Amniotic stem cell (primary cell): Measurements from ENCODE around the gene SOX13.

Source experiments
- DNase-seq: peaks from one replicate; lab custom pipeline; 2025; lab: John Stamatoyannopoulos, UW

The SOX13 gene

DNA sequence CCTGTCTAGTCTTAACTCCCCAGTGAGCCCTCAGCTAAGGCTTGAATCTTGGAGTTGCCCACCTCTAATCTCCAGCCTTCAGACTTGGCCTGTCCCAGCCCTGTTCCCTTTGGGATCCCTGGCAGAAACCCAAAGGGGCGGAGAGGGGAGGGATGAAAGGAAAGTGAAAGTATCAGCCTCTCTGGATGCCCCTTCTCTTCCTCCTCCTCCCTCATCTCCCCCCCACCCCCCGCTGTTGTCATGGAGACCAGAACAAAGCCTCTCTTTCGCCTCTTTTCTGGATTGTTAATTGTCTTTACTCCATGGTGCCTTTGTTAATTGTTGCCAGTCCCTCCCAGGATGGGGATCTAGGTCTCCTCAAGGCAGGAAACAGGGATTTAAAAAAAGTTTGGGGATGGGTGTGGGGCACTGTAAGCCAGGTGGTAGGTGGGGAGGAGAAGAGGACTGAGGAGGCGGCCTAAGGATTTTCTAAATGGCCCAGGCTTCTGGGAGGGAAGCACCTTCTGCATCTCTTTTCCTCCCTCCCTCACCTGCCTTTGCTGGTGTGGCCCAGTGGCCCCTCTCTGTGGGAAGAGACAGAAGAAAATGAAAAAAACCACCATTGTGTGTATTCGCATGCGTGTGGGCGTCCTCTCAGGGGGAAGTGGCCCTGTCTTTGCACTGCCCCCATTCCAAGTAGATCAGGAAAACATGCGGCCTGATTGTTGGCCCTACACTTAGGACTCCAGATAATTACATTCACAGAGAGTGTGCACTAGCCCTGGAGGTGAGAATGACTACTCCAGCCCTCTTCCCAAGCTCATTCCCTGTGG lies 7.5 kb upstream of the SOX13 start:
- DNase-seq = no peak

DNA sequence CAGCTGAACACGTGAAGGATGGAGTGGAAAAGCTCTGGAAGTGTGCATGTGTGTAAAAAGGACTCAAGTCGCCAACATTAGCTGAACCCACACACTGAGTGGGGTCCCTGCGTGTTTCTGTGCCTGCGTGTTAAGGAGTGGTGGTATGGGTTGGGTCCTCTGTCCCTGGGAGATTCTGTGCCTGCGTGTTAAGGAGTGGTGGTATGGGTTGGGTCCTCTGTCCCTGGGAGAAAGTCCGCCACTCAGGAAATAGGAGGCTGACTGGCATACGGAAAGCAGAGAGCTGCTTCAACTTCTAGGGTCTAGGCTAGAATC lies 7.0 kb upstream of the SOX13 start:
- DNase-seq = no peak

DNA sequence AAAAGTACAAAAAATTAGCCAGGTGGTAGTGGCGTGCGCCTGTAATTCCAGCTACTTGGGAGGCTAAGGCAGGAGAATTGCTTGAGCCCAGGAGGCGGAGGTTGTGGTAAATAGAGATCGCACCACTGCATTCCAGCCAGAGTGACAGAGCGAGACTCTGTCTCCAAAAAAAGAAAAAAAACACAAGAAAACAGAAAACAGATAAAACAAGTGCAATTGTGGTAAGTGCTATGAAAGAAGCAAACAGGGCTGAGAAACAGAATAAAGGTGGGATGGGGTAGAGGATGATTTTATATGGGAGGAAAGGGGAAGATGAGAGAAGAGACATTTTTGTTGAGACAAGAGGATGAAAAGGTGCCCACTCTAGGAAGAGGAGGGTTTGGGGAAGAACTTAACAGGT lies 5.0 kb upstream of the SOX13 start:
- no peak for DNase-seq

DNA sequence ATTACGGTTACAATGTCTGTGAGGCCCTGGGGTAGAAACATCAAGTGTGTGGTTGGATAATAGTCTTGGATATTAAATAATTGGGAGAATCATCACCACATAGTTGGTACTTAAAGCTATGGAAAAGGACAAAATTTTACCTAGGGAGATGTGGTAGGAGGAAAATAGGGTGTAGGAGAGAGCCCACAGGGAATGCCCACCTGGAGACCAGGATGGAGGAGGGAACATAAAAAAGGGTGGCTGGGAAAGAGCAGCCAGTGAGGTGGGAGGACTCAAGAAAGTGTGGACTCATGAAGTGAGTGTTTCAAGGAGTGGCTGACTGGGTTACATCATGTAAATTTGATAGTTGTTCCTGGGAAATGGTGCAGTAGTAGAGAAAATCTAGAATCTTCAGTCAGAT lies 3.0 kb upstream of the SOX13 start:
- no peak for DNase-seq

DNA sequence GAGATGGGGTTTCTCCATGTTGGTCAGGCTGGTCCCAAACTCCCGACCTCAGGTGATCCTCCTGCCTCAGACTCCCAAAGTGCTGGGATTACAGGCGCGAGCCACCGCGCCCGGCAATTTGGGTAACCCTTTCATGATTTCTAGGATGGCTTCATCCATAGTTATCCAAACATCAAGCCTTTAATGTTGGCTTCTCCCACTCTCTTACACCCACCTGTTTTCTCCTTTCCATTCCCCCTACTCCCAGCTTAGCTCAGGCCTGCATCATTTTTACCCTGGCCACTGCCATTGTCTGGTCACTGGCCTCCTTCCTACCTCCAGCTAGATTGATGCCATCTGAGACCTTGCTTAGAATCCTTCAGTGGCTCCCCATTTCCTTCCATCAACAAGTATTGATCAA lies 2.0 kb upstream of the SOX13 start:
- no peak for DNase-seq

DNA sequence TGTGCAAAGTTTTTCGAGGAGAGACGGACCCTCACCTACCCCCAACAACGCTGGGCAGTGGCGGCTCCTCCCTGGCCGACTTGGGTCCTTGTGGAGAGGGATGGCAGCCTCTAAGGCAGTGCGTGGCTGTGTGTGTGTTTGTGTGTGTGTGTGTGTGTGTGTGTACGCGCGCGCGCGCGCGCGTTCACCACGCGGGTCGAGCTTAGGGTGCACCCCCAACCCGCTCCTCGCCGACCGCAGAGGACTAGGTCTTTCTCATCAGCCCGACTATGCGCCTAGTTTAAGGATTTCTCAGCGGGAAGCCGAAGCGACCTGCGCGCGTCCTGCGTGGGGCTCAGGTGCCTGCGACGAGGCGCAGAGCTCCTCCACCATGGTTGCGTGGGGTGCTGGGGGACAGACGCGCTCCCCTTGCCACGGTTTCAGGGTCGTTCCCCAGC lies 940 bp downstream of the SOX13 start:
- DNase-seq = no peak

DNA sequence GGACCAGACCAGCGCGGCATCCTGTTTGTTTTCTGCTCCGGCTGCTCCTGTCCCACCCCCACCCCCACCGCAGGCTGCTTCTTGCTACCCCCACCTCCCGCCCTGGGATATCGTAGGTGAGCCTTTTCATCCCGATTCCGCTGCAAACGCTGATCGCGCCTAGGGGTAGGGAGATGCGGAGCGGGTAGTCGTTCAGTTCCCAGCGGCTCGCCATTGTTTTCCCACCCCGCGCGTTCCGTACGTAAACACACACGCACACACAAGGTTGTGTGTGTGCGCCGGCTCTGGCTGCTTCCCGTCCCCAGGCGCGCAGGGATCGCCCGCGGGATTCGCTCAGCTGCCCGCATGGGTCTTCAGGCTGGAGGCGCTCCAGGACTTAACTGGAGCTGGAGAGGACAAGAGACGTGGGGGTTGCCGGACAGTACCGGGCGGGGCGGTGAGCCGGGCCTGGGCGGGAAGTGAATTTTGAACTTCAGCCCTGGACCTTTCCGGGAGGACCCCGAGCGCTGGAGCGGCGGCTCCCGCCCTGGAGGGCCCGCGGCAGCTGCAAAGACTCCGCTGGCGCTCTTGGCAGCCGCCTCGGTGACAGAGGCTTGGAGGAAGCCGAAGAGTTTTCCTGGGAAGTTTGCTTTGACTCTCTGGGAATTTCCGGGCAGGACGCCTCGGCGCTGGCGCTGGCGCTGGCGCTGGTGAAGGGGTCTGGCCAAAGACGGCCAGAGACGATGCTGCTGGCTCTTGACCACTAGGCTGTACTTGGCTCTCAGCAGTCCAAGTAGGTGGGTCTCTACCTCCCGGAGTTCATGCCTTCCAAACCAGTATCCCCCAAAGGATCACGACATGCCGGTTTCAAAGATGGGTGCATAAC lies 1.6 kb downstream of the SOX13 start:
- peak; percentile 24 for DNase-seq

DNA sequence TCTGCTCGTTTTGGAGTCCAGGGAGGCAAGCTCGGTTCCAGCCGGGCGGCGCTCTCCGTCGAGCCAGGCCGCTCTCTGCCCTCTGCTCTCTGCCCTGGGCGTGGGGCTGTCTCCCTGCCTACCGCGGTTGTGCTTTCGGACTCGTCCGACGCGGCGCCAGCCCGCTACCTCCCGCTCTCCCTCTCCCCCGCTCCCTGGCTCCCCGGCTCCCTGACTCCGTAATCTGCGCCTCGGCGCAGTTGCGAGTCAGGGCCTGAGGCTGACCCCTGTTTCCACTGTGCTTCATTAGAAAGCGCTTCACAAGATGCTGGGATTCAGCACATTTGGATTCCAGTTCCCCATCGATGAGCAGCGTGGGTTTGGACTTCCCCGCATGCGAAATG lies 2.2 kb downstream of the SOX13 start:
- no peak for DNase-seq

DNA sequence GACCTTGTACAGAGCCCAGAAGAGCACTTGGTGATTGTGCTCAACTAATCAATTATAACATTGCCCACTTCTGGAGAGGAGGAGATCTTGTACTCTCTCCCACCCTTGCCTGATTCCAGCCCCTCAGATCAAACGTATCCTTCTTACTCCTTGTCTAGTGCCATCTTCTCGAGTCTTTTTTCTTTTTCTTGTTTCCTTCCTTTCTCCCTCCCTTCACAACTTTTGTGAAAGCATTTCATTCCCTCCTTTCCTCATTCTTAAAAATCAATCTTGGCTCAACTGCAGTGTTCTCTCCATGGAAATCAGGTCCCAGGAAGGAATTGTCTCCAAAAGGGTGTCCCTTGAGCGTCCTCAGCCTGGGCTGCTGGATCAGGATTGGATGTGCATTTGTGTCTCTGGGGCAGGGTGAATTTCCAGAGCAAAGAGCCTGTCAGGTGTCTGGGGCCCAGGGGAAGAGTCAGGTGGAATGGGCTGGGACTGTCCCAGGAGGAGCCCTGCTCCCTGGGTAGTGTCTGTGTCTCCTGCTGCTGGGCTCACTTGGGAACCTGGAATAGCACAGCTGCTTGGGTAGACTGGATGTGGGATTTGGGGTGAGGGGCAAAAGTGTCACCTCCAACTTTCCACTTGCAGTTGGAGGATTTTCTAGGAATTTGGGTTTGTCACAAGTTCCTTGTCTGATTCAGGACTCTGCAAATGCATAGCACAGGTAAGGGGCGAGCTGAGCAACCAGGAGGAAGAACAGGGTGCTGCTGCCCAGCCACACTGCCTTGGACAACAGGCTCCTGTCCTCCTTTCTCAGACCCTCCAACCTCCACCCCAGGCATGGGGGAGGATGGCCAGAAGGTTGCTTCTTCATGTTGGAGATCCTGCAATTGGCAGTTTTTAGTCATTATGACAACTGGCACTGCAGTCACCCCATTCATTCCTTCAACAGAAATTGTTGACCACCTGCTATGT lies 3.3 kb downstream of the SOX13 start:
- DNase-seq = no peak

DNA sequence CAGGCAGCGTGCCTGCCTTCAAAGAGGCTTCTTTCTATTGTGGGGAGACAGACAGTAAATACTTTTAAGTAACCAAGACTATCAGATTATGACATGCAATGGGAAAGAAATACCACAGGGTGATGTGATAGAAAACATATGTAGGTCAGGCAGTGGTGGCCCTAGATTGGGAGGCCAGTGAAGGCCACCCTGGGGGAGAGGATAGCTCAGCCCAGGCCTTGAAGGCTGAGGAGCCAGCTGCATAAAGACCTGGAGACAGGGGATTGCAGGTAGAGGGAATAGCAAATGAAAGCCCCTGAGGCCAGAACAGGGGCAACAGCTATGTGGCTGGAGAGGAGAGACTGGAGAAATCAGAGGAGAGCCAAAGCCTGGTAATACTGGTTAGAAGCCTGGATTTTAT lies 4.0 kb downstream of the SOX13 start:
- no peak for DNase-seq

DNA sequence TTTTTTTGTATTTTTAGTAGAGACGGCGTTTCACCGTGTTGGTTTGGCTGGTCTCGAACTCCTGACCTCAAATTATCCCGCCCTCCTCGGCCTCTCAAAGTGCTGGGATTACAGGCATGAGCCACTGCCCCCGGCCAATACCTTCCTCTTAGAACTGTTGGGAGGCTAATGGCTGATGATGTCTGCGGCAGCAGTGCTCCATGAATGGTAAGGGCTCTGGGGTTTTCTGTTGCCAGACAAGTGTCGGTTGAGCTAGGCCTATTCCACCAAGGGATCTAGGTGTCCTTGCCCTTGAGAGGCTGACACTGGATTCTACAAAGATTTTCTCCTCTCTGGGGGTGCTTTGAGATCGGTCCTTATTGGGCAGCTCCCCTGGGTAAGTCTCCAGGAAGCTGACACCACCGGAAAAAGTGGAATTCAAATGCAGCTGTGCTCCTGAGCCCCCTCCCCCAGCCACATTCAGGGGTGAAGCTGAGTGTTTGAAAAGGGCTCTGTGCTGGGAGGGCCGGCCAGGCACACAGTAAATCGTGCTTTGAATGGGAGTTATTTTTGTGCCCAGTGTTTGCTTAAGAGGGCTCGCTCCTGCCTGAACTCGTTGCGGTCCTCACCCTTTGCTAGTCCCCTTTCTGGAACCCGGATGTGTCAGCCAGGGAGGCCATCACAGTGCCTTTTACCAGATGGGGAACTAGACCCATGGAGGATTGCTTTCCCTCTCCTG lies 5.2 kb downstream of the SOX13 start:
- DNase-seq = no peak

DNA sequence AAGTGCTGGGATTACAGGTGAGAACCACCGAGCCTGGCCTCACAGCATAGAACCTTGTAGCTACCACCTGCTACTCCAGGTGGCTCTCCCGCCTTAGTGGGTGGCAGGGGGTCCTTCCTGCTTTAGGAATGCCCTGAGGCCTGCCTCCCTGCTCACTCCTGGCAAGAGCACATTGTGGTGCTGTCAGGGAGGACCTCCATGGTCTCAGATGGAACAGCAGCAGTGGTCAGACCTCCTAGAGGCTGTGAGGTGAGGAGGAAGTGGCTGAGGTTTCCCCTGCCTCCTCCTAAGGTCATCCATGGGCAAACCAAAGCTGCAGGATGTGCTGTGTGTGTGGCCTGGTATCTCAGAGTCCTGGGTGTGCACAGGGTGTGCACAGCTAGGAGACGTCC lies 6.7 kb downstream of the SOX13 start:
- DNase-seq = no peak

DNA sequence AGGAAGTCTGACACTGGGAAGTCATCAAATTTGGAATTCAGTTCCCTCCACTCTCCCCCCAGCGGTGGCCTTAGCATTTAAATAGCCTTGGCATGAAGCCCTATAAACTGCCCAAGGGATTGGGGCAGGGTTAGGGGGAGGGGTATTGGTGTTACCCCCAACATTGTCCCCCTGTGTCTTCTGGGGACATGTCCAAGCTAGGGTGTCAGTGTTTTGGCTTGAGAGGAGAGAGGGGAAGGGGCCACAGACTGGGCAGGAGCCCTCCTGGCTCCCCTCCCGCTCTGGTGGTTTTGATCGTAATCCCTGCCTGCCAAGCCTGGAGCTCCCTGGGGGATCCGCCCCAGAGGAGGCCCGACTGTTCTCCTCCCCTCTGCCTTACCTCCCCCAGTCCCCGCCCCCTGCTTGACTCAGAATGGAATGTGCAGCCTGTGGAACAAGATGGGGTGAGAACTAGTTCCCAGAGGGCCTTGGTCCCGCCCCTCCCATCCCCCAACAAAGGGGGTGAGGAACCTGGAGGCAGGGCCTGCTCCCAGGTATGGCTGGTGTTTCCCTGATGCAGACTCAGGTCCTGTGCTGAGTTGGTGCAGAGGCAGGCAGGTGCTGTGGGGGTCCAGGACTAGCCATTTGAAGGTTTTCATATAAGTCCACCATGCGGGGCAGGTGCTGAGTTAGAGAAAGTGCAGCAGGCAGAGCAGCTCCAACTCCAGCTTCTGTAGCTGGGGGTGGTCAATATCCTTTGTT lies 7.4 kb downstream of the SOX13 start:
- DNase-seq = peak; percentile 39

DNA sequence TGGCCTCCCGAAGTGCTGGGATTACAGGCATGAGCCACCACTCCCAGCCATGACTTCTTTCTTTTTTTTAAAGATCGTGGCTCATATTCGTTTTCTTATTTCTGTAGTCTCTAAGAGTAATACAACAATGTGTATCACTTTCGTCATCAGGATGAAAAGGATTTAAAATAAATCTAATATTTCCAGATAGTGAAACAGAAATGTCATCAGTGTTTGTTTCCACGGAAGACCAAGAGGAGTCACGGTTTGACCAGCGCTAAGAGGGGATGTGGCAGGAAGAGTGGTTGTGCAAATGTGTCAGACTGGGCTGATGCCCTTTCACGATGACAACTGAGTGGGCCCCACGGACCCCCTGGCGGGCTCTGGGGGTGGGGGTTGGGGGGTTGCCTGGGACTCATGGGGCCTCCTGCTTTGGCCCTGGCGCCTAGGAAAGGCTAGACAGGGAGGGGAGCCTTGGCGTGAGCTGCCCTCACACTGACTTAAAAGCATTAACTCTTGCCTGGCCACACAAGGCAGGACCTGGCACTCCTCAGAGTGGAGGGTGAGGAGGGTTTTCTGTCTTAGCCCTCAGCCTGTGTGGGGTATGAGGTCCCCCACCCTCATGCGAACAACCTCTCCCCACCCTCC lies 8.4 kb downstream of the SOX13 start:
- DNase-seq = no peak

DNA sequence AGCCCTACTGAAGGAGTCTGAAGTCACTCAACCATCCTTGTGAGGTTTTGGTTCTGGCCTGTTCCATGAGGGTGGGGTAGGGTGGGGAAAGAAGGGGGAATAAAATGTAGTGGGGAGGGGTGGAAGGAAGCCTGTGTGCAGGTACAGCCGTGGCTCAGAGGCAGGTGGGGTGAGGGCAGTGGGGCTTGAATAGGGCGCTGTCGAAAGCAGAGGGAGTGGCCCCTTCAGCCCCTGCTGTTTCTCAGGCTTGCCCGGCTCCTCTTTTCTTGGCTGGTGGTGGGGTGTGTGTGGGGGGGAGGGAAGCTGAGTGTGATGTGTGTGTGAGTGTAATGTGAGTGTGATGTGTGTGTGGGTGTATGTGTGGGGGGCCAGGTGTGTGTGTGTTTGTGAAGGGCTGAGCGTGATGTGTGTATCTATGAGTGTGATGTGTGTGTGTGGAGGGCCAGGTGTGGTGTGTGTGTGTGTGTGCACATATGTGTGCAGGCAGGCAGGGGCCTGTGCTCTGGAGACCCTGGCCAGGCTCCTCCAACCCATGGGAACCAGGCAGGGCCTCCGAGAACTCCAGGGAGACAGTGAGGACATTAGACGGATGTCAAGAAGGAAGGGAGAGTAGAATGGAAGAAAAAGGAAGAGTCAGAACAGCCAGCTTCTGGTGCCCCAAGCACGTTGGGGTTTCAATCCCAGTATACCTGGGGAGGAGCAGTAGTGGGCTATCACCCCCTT lies 9.0 kb downstream of the SOX13 start:
- no peak for DNase-seq

DNA sequence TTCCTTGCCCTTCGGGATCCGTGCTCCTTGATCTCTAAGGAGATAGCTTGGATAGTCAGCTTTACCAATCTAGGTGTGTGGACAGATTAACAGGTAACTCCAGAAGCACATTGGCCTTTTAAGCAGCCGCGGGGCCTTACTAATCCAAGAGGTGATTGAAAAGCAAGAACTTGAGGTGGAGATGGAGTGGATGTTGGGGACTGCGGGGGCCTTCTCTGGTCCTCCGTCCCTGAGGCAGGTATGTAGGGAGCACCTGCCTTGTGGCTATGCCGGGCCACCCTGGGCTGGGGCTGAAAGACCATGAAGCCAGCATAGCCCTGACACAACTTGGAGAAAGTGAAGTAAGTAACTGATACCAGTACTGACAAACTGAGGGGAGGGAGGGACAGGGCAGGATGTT lies 10.6 kb downstream of the SOX13 start:
- DNase-seq = no peak

DNA sequence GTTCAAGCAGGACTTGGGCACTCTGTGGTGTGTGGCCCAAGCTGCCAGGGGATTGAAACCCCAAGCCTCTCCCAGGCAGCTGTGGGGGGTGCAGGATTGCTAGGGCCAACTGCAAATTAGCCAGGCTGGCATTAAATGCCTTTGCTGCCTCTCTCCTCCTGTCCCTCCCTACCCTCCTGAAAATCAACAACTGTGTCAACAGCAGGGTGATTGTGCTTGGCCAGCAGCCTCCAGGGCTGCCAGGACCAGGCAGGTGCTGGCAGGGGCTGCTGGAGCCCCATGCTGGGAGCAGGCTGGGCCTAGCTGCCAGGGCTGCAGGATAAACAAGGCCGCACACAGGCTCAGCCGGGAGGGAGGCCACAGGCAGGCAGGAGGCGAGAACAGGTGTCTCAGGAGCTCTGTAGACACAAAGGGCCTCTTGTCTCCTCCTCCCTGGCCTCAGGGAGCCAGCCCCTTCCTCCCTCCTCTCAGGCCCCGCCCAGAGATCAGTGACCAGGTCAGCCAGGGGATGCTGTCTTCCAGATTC lies 11.4 kb downstream of the SOX13 start:
- DNase-seq = no peak

DNA sequence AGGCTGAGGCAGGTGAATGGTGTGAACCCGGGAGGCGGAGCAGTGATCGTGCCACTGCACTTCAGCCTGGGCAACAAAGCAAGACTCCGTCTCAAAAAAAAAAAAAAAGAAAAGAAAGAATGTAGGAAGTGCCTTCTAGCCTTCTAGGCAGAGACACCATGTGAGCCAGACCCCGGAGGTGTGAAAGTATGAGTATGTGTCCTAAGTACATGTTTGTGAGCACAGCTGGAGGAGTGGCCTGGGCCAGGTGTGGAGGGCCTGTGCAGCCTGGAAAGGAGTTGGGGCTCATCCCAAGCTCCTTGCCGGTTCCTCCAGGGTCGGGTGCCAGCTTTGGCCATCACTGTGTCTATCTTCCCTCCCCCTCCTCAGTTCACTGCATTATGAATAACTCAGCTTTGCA lies 13.0 kb downstream of the SOX13 start:
- DNase-seq = no peak

DNA sequence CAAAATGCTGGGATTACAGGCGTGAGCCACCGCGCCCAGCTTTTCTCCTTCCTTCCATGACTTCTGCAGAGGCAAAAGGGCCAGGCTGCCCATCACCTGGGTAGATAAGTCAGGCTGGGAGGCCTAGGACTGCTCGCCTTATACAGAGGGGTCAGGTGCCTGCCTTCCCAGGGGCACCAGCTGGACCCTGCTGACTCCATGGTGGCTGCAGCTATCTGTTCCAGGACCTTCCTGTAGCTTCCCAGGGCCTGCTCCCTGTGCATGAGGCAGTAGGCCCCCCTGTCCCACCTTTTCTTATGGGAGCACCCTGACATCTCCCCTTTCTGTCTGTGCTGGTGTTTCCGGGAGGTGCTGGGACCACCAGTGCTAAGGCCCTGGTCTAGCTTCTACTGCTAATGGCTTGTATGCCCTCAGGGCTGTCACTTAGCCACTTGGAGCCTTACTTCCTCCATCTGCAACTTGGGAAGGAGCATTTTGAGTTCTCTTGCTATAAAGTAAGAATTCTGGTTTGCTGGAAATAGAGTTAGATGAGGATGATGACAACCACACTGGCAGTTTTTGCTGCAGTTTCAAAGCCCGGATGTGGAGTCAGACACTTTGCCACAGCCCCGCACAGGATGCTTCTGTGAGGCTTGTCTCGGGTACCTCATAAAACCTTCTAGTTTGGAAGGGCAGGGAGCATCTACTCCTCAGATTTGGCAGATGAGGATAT lies 14.4 kb downstream of the SOX13 start:
- no peak for DNase-seq
